HepG2 (cell line): Measurements from ENCODE around the gene FCER1G. TPM values are rescaled to one million over a fixed set of nuclear protein-coding genes. Genes with fewer than 3 reads are reported as not detected.

ENCODE experiments used
- ESRRA ChIP-seq: sonication (generic); formaldehyde crosslinking; IDR thresholded peaks from 2 replicates; pipeline ENCODE4 v1.5.1; 2020; ENCODE audit warnings: mild to moderate bottlenecking, low read depth, missing genetic modification reagents
- GLI4 ChIP-seq: sonication (generic); formaldehyde crosslinking; IDR thresholded peaks from 2 replicates; pipeline ENCODE4 v1.5.1; 2020; ENCODE audit warnings: missing genetic modification reagents, mild to moderate bottlenecking, moderate library complexity, borderline replicate concordance
- IKZF5 ChIP-seq: IDR thresholded peaks from 2 replicates; pipeline ENCODE4 v1.6.1; 2018; ENCODE audit warnings: missing genetic modification reagents, mild to moderate bottlenecking, missing compliant biosample characterization
- PRDM4 ChIP-seq: sonication (generic); formaldehyde crosslinking; IDR thresholded peaks from 2 replicates; pipeline ENCODE4 v1.9.0; 2021; ENCODE audit warnings: missing genetic modification reagents, borderline replicate concordance
- TGIF2 ChIP-seq: IDR thresholded peaks from 2 replicates; pipeline ENCODE4 v1.6.1; 2016; ENCODE audit warnings: control low read depth, missing compliant biosample characterization
- THAP11 ChIP-seq: IDR thresholded peaks from 2 replicates; pipeline ENCODE4 v1.6.1; 2016; ENCODE audit warnings: missing biosample characterization, missing genetic modification reagents
- THRA ChIP-seq: sonication (generic); formaldehyde crosslinking; IDR thresholded peaks from 2 replicates; pipeline ENCODE4 v1.4.0; 2020; ENCODE audit warnings: missing genetic modification reagents, borderline replicate concordance
- ZBED4 ChIP-seq: sonication (generic); formaldehyde crosslinking; IDR thresholded peaks from 2 replicates; pipeline ENCODE4 v1.4.0; 2020; ENCODE audit warnings: missing genetic modification reagents, borderline replicate concordance
- ZNF280D ChIP-seq: sonication (generic); formaldehyde crosslinking; IDR thresholded peaks from 2 replicates; pipeline ENCODE4 v1.5.1; 2020; ENCODE audit warnings: mild to moderate bottlenecking, missing genetic modification reagents
- ZNF446 ChIP-seq: sonication (generic); formaldehyde crosslinking; IDR thresholded peaks from 2 replicates; pipeline ENCODE4 v1.5.0; 2020; ENCODE audit warnings: mild to moderate bottlenecking, missing genetic modification reagents
- ZNF530 ChIP-seq: sonication (generic); formaldehyde crosslinking; IDR thresholded peaks from 2 replicates; pipeline ENCODE4 v1.5.0; 2020; ENCODE audit warnings: low read depth, mild to moderate bottlenecking, missing genetic modification reagents
- ZNF615 ChIP-seq: sonication (generic); formaldehyde crosslinking; IDR thresholded peaks from 2 replicates; pipeline ENCODE4 v1.5.0; 2020; ENCODE audit warnings: mild to moderate bottlenecking, missing genetic modification reagents, borderline replicate concordance
- ZNF639 ChIP-seq: conservative IDR thresholded peaks from 2 replicates; pipeline ENCODE4 v1.6.1; 2018; ENCODE audit warnings: missing genetic modification reagents
- polyA plus RNA-seq, 8 experiments: library from polyadenylated mRNA; depleted of rRNA in 3 of 8; stranded (reverse) in 7 of 8; unstranded in 1 of 8; fragments of >200 nt; fragmentation: Illumina TruSeq in 4 of 8; extraction: Trizol in 4 of 8; gene quantifications; 2 replicates each; pipeline versions ENCODE4 v1.2.1 to v1.2.3, GENCODE V29; 2011 to 2016; ENCODE audit warnings: low read depth in 4 of 8, missing spikeins in 1 of 8, mixed read lengths in 1 of 8; ENCODE audit not compliant: insufficient read depth in 1 of 8
- total RNA-seq, 5 experiments: library from RNA; depleted of rRNA; stranded (reverse); fragments of >200 nt; fragmentation: Illumina TruSeq; extraction: Trizol; gene quantifications; 2 replicates each; pipeline ENCODE4 v1.2.3, GENCODE V29; 2016; ENCODE audit warnings: low read depth in 1 of 5

The FCER1G gene
- total and polyA plus RNA-seq, 2 of the 13 experiments (the other 11 are each of a cell fraction or from before 2014, with no cell fraction given) = 1.3 to 6.4 TPM

GRCh38 chr1:161219078-161219892, 4.2 kb downstream of the FCER1G start (continued):
- TF ChIP-seq TGIF2 (CRISPR knock-in tag) (no peak), ESRRA (CRISPR knock-in tag) (no peak), IKZF5 (CRISPR knock-in tag) (no peak), ZBED4 (CRISPR knock-in tag) (no peak), ZNF615 (CRISPR knock-in tag) (no peak), THRA (CRISPR knock-in tag) (no peak), THAP11 (CRISPR knock-in tag) (no peak), GLI4 (no peak), ZNF530 (CRISPR knock-in tag) (no peak), ZNF639 (CRISPR knock-in tag) (no peak), ZNF280D (CRISPR knock-in tag) (no peak), ZNF446 (CRISPR knock-in tag) (no peak), PRDM4 (CRISPR knock-in tag) (no peak)
